HG02763 (cell line): Measurements from ENCODE around the gene MMD2.
"Not testable (repeated sequence)": the region's sequence is repeated elsewhere in the genome, so short reads cannot be mapped to it uniquely, and the experiment has no call there.

Experiments used
- ATAC-seq: cut with Tn5 transposase; IDR thresholded peaks from one replicate; pipeline ENCODE4 v1.9.1; 2021; ENCODE audit warnings: mild to moderate bottlenecking, moderate library complexity; ENCODE audit not compliant: unreplicated experiment

MMD2 gene

GRCh38 chr7:4895766-4896165 lies 63.2 kb downstream of the MMD2 start:
- no peak for ATAC-seq

GRCh38 chr7:4894482-4894881 lies 64.5 kb downstream of the MMD2 start:
- no peak for ATAC-seq

GRCh38 chr7:4893929-4894475 lies 65.0 kb downstream of the MMD2 start:
- ATAC-seq: no peak

GRCh38 chr7:4893188-4893587 lies 65.8 kb downstream of the MMD2 start:
- not testable (repeated sequence) for ATAC-seq

GRCh38 chr7:4891522-4891921 lies 67.5 kb downstream of the MMD2 start:
- not testable (repeated sequence) for ATAC-seq

- ATAC-seq: no peak
These were observed 69.3 kb downstream of the MMD2 start for GRCh38 chr7:4889682-4890081.

- ATAC-seq: no peak
These were observed 70.8 kb downstream of the MMD2 start for GRCh38 chr7:4888161-4888560.

GRCh38 chr7:4886671-4887070 lies 72.3 kb downstream of the MMD2 start:
- no peak for ATAC-seq

GRCh38 chr7:4885317-4885807 lies 73.6 kb downstream of the MMD2 start:
- ATAC-seq: no peak

GRCh38 chr7:4884164-4884563 lies 74.8 kb downstream of the MMD2 start:
- no peak for ATAC-seq

- ATAC-seq: no peak
These were observed 75.4 kb downstream of the MMD2 start, which contains the start of gene RADIL for GRCh38 chr7:4883372-4884144. RADIL (minus strand) TSS chr7:4883716; CDS start chr7:4878139, 5,577 bp downstream.

GRCh38 chr7:4883033-4883371 lies 76.0 kb downstream of the MMD2 start:
- ATAC-seq: no peak

GRCh38 chr7:4882169-4883032 lies 76.6 kb downstream of the MMD2 start:
- no peak for ATAC-seq

- ATAC-seq: no peak
These were observed 78.8 kb downstream of the MMD2 start for GRCh38 chr7:4880218-4880617.

GRCh38 chr7:4879396-4880081 lies 79.4 kb downstream of the MMD2 start:
- ATAC-seq: no peak

GRCh38 chr7:4878336-4879335 lies 80.4 kb downstream of the MMD2 start:
- no peak for ATAC-seq

GRCh38 chr7:4876586-4876985 lies 82.4 kb downstream of the MMD2 start:
- ATAC-seq: no peak

- ATAC-seq: no peak
These were observed 83.6 kb downstream of the MMD2 start for GRCh38 chr7:4875391-4875790.

GRCh38 chr7:4873071-4873944 lies 85.7 kb downstream of the MMD2 start:
- ATAC-seq: no peak
